ENCODE results near the gene RERE. TPM values are rescaled to one million over a fixed set of nuclear protein-coding genes. Genes with fewer than 3 reads are reported as not detected.
"Not testable (repeated sequence)": the region's sequence is repeated elsewhere in the genome, so short reads cannot be mapped to it uniquely, and the experiment has no call there.

The RERE gene
- total and polyA plus RNA-seq, 4 donors = 116 to 434 (median 161) TPM

DNA sequence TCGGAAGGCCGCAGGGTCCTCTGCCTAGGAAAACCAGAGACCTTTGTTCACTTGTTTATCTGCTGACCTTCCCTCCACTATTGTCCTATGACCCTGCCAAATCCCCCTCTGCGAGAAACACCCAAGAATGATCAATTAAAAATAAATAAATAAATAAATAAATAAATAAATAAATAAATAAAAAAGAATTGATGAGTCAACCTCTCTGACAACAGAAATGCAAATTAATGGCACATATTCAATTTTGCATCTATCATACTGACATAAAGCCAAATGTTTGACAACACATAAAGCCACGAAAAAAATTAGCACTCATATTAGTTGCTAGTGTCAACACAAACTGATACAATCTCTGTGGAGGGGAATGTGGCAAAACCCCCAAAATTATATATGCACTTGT, 314.5 kb downstream of the RERE start:
- not testable (repeated sequence) for H3K27ac ChIP-seq (ENCODE audit: low read depth, low read length); H3K36me3 ChIP-seq (ENCODE audit: control insufficient read depth, insufficient read depth, low read length); H3K9me3 ChIP-seq (ENCODE audit: control insufficient read depth, insufficient read depth, low read length); DNase-seq (ENCODE audit: low read depth in 4 of 6, low spot score in 6 of 6); H3K4me3 ChIP-seq (ENCODE audit: low read depth, low read length); H3K4me1 ChIP-seq (ENCODE audit: control insufficient read depth, insufficient read depth, low read length); H3K27me3 ChIP-seq (ENCODE audit: control insufficient read depth, insufficient read depth, low read length)
- WGBS (ENCODE audit: insufficient coverage) = no CpG with 5 or more reads among the region's 4 CpGs

DNA sequence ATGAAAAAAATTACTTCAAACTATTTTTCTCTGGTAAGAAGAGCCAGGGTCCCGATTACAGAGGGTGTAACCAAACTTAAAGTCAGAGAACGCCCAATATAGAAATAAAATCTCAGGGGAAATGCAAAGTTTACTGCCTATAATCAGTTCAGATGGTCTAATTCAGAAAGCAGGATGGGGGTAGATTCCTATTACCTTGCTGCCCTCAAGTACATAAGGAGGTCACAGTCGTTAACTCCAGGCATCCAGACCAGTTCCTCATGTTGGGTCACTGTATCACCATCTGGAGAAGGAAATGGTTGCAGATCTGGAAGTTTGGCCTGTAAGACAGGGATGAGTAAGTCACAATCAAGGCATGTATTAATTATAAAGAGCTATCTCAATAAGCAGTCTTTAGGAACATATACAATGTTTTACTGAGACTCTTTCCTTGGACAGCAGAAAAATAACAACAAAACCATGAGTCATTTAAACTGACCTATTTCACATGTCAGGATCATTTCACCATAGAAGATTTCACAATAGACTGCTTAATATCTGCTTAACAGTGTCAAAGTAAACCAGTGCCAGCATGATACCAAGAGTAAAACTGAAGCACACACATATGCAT, 320.1 kb downstream of the RERE start:
- Histone ChIP-seq H3K27ac (ENCODE audit: low read depth, low read length) (no peak overlapping the region), H3K9me3 (ENCODE audit: control insufficient read depth, insufficient read depth, low read length) (no peaks in the 10 kb centered on the region), H3K4me3 (ENCODE audit: low read depth, low read length) (no peak overlapping the region), H3K36me3 (ENCODE audit: control insufficient read depth, insufficient read depth, low read length) (peaks cover 30% of the 10 kb centered on the region), H3K27me3 (ENCODE audit: control insufficient read depth, insufficient read depth, low read length) (no peaks in the 10 kb centered on the region), H3K4me1 (ENCODE audit: control insufficient read depth, insufficient read depth, low read length) (no peaks in the 10 kb centered on the region)
- DNase-seq (ENCODE audit: low read depth in 4 of 6, low spot score in 6 of 6) = no peak
- whole genome bisulfite sequencing (ENCODE audit: insufficient coverage) = no CpG with 5 or more reads among the region's 3 CpGs

DNA sequence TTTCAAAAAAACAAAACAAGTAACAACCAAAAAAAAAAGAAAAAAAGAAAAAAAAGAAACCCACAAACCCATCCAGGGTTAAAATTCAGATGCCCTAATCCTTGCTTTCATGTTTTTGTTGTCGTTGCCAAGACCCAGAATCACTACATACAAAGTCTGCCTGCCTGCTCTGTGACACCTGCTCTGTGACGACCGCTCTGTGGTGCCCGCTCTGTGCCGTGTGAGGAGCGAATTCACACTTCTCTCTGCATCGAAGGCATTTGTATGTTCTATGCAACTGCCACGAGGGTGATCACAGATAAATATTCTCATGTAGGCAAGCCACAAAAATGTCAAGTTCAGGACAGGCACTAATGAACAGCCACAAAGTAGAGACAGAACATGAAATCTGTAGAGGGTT, 321.0 kb downstream of the RERE start:
- Histone ChIP-seq H3K27ac (ENCODE audit: low read depth, low read length) (no peak overlapping the region), H3K9me3 (ENCODE audit: control insufficient read depth, insufficient read depth, low read length) (no peaks in the 10 kb centered on the region), H3K36me3 (ENCODE audit: control insufficient read depth, insufficient read depth, low read length) (peaks cover 30% of the 10 kb centered on the region), H3K4me1 (ENCODE audit: control insufficient read depth, insufficient read depth, low read length) (no peaks in the 10 kb centered on the region), H3K4me3 (ENCODE audit: low read depth, low read length) (no peak overlapping the region), H3K27me3 (ENCODE audit: control insufficient read depth, insufficient read depth, low read length) (no peaks in the 10 kb centered on the region)
- no peak for DNase-seq (ENCODE audit: low read depth in 4 of 6, low spot score in 6 of 6)
- WGBS (ENCODE audit: insufficient coverage) = 72% methylated on average over 8 of the region's 8 CpGs

DNA sequence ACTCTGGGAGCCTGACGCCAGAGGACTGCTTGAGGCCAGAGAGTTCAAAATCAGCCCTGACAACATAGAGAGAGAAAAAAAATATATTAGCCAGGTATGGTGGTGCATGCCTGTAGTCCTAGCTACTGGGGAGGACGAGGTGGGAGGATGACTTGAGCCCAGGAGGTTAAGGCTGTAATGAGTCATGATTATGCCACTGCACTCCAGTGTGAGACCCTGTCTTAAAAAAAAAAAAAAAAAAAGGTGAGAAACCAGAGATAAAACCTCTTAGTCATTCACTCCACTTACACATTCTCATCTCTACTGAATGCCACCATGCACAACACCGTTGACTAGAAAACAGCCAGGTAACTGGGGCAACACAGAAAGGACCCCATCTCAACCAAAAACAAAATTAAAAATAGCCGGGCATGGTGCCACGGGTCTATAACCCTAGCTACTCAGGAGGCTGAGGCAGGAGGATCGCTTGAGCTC, 321.5 kb downstream of the RERE start:
- H3K27me3 ChIP-seq (ENCODE audit: control insufficient read depth, insufficient read depth, low read length) = no peaks in the 10 kb centered on the region
- WGBS (ENCODE audit: insufficient coverage) = 60% methylated on average over 1 of the region's 6 CpGs

DNA sequence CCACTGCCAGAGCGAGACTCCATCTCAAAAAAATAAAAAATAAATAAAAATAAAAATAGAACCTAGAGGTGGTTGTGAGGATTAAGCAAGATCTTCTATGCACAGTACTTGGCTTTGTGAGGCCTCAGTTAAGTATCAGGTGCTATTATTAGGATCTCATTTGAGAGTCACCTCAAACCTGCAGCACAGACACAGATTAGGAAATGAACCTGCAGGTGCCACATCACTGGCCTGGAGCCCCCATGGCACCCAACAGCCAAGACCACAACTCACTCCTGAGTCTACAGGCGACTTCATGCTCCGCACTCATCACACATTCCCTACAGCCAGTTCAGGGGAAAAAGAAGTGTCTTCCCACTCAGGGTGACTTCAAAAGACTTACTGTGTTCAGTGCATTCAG, 322.8 kb downstream of the RERE start:
- Histone ChIP-seq H3K4me3 (ENCODE audit: low read depth, low read length) (no peak overlapping the region), H3K4me1 (ENCODE audit: control insufficient read depth, insufficient read depth, low read length) (no peaks in the 10 kb centered on the region), H3K27me3 (ENCODE audit: control insufficient read depth, insufficient read depth, low read length) (no peaks in the 10 kb centered on the region), H3K27ac (ENCODE audit: low read depth, low read length) (no peak overlapping the region), H3K9me3 (ENCODE audit: control insufficient read depth, insufficient read depth, low read length) (no peaks in the 10 kb centered on the region), H3K36me3 (ENCODE audit: control insufficient read depth, insufficient read depth, low read length) (peaks cover 27% of the 10 kb centered on the region)
- no peak for DNase-seq (ENCODE audit: low read depth in 4 of 6, low spot score in 6 of 6)
- WGBS (ENCODE audit: insufficient coverage) = 94% methylated on average over 2 of the region's 3 CpGs

More for the DNA sequence above, 321.5 kb downstream of the RERE start:
- Histone ChIP-seq H3K27ac (ENCODE audit: low read depth, low read length) (no peak overlapping the region), H3K9me3 (ENCODE audit: control insufficient read depth, insufficient read depth, low read length) (no peaks in the 10 kb centered on the region), H3K36me3 (ENCODE audit: control insufficient read depth, insufficient read depth, low read length) (peaks cover 30% of the 10 kb centered on the region), H3K4me1 (ENCODE audit: control insufficient read depth, insufficient read depth, low read length) (no peaks in the 10 kb centered on the region), H3K4me3 (ENCODE audit: low read depth, low read length) (no peak overlapping the region)
- DNase-seq (ENCODE audit: low read depth in 4 of 6, low spot score in 6 of 6) = no peak

DNA sequence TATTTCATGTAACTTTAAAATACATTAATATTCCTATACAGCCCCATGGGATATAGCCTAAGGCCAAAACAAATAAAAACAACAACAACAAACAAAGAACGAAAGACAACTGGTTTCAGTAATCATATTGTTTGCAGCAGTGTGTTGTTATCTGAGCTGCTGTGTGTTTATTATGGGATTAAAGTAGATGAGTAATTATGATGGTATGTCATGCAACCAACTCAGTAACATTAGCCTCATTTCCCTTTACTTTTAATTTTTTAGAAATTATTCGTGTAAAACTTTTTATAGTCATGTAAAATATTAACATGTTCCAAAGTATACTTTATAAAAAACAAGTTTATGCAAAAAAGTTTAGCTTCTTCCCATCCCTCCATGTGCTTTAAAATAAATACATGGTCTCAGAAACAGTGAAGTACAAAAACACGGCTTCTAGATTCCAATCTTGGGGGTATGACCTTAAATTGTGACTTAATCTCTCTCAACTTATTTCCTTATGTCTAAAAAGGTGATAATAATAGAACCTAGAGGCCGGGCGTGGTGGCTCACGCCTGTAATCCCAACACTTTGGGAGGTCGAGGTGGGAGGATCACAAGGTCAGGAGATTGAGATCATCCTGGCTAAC, 323.4 kb downstream of the RERE start:
- Histone ChIP-seq H3K27ac (ENCODE audit: low read depth, low read length) (no peak overlapping the region), H3K36me3 (ENCODE audit: control insufficient read depth, insufficient read depth, low read length) (peaks cover 26% of the 10 kb centered on the region), H3K4me1 (ENCODE audit: control insufficient read depth, insufficient read depth, low read length) (no peaks in the 10 kb centered on the region), H3K4me3 (ENCODE audit: low read depth, low read length) (no peak overlapping the region), H3K27me3 (ENCODE audit: control insufficient read depth, insufficient read depth, low read length) (no peaks in the 10 kb centered on the region), H3K9me3 (ENCODE audit: control insufficient read depth, insufficient read depth, low read length) (no peaks in the 10 kb centered on the region)
- WGBS (ENCODE audit: insufficient coverage) = no CpG with 5 or more reads among the region's 7 CpGs
- DNase-seq (ENCODE audit: low read depth in 4 of 6, low spot score in 6 of 6) = no peak

DNA sequence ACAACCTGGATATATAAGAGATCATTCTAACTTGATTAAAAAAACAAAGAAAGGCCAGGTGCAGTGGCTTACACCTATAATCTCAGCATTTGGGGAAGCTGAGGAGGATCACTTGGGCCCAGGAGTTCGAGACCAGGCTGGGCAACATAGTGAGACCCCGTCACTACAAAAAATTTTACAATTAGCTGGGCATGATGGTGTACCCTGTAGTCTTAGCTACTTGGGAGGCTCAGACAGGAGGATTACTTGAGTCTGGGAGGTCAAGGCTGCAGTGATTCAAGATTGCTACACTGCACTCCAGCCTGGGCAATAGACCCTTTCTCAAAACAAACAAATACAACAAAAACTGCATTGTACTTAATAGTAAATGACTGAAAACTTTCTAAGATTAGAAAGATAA, 330.2 kb downstream of the RERE start:
- no peaks in the 10 kb centered on the region for H3K27me3 ChIP-seq (ENCODE audit: control insufficient read depth, insufficient read depth, low read length)
- no CpG with 5 or more reads among the region's 2 CpGs for WGBS (ENCODE audit: insufficient coverage)
- no peak for DNase-seq (ENCODE audit: low read depth in 4 of 6, low spot score in 6 of 6)
- no peak overlapping the region for H3K27ac ChIP-seq (ENCODE audit: low read depth, low read length)
- H3K4me1 ChIP-seq (ENCODE audit: control insufficient read depth, insufficient read depth, low read length) = no peaks in the 10 kb centered on the region
- no peak overlapping the region for H3K4me3 ChIP-seq (ENCODE audit: low read depth, low read length)
- peaks cover 3% of the 10 kb centered on the region for H3K36me3 ChIP-seq (ENCODE audit: control insufficient read depth, insufficient read depth, low read length)
- H3K9me3 ChIP-seq (ENCODE audit: control insufficient read depth, insufficient read depth, low read length) = no peaks in the 10 kb centered on the region

DNA sequence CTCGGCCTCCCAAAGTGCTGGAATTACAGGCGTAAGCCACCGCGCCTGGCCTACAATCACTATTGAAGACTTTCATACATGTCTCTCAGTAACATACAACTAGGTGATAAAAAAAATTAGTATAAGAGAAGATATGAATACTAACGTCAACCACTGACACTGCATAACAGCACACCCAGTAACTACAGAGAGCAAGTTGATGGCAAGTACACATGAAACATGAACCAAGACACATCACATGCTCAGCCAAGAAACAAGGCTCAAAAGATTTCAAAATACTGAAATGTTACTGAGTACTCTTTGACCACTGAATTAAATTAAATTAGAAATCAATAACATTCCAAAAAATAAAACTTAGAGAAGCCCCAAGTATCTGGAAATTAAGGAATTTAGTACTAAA, 331.4 kb downstream of the RERE start:
- H3K4me1 ChIP-seq (ENCODE audit: control insufficient read depth, insufficient read depth, low read length) = peaks cover 2% of the 10 kb centered on the region
- peaks cover 3% of the 10 kb centered on the region for H3K36me3 ChIP-seq (ENCODE audit: control insufficient read depth, insufficient read depth, low read length)
- WGBS (ENCODE audit: insufficient coverage) = no CpG with 5 or more reads among the region's 5 CpGs

DNA sequence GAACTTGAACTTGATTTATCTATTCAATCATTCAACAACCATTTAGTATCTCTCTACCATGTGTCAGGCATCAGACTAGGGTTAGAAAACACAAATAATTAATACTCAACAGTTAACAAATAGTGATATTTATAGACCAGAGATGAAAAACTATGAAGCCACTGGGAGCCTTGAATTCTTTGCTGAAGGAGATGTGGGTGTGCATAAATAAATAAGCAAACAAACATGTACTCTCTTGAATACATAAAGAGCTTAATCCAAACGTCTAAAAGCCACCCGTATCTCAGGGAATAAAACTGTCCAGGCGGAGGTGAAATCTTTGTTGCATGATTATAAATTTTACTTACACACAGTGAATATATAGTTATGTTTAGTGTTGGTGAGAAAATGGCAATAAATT, 333.9 kb downstream of the RERE start:
- no peak for DNase-seq (ENCODE audit: low read depth in 4 of 6, low spot score in 6 of 6)
- Histone ChIP-seq H3K4me1 (ENCODE audit: control insufficient read depth, insufficient read depth, low read length) (peaks cover 7% of the 10 kb centered on the region), H3K36me3 (ENCODE audit: control insufficient read depth, insufficient read depth, low read length) (peaks cover 3% of the 10 kb centered on the region), H3K27me3 (ENCODE audit: control insufficient read depth, insufficient read depth, low read length) (no peaks in the 10 kb centered on the region), H3K27ac (ENCODE audit: low read depth, low read length) (no peak overlapping the region), H3K9me3 (ENCODE audit: control insufficient read depth, insufficient read depth, low read length) (no peaks in the 10 kb centered on the region), H3K4me3 (ENCODE audit: low read depth, low read length) (no peak overlapping the region)
- WGBS (ENCODE audit: insufficient coverage) = no CpG with 5 or more reads among the region's 3 CpGs

More for the DNA sequence above, 331.4 kb downstream of the RERE start:
- no peaks in the 10 kb centered on the region for H3K27me3 ChIP-seq (ENCODE audit: control insufficient read depth, insufficient read depth, low read length)
- H3K4me3 ChIP-seq (ENCODE audit: low read depth, low read length) = no peak overlapping the region
- no peaks in the 10 kb centered on the region for H3K9me3 ChIP-seq (ENCODE audit: control insufficient read depth, insufficient read depth, low read length)
- no peak for DNase-seq (ENCODE audit: low read depth in 4 of 6, low spot score in 6 of 6)
- H3K27ac ChIP-seq (ENCODE audit: low read depth, low read length) = no peak overlapping the region

DNA sequence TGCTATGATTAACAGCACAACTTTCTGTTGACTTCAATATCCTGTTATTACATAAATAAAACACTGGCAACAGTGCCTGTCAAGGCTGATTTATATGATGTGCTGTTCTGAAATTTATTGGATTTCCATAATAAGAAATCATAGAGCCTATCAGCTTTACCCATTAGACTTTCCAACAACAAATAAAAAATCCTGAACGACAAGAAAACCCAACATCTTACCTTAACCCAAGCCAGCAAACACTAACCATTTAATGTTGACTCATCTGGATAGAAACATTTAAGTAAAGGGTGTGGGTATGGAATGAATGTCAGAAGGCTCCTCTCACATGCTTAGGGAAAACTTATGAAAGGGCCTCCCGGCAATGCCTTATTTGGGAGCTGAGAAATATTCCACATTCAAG, 334.5 kb downstream of the RERE start:
- Histone ChIP-seq H3K4me1 (ENCODE audit: control insufficient read depth, insufficient read depth, low read length) (peaks cover 9% of the 10 kb centered on the region), H3K27me3 (ENCODE audit: control insufficient read depth, insufficient read depth, low read length) (no peaks in the 10 kb centered on the region), H3K27ac (ENCODE audit: low read depth, low read length) (no peak overlapping the region), H3K9me3 (ENCODE audit: control insufficient read depth, insufficient read depth, low read length) (no peaks in the 10 kb centered on the region), H3K36me3 (ENCODE audit: control insufficient read depth, insufficient read depth, low read length) (peaks cover 3% of the 10 kb centered on the region), H3K4me3 (ENCODE audit: low read depth, low read length) (no peak overlapping the region)
- DNase-seq (ENCODE audit: low read depth in 4 of 6, low spot score in 6 of 6) = no peak
- no CpG with 5 or more reads among the region's 2 CpGs for WGBS (ENCODE audit: insufficient coverage)
